GM18873 (cell line): ENCODE measurements around the gene AFF3.

Experiments used
- ATAC-seq: cut with Tn5 transposase; IDR thresholded peaks from one replicate; pipeline ENCODE4 v1.9.1; 2021; ENCODE audit warnings: mild to moderate bottlenecking, moderate library complexity, moderate number of reproducible peaks; ENCODE audit not compliant: unreplicated experiment, low FRiP score

Gene AFF3

GRCh38 chr2:99660616-99661406, 481.6 kb downstream of the AFF3 start:
- no peak for ATAC-seq

- ATAC-seq = no peak
These were observed 482.5 kb downstream of the AFF3 start for GRCh38 chr2:99659874-99660273.

- no peak for ATAC-seq
These were observed 484.6 kb downstream of the AFF3 start for GRCh38 chr2:99657691-99658258.

DNA sequence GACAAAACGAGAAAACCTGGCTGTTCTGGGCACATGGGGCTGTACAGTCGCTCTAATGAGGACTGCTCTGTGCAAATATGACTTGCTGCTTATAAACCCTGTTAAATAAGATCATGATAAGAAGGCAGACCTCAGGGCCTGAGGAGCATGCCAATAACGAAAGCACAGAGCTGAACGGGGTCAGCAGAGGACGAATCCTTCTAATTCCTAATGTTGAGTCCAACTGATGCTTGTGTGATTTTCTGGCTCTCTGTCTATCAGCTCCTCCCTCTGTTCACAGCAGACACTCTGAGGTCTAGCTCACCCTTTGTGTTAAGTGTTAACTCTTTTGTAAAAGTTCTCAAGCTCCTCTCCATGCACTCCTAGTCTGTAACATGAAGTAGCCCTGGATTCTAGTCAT, 485.4 kb downstream of the AFF3 start:
- no peak for ATAC-seq

GRCh38 chr2:99653433-99653832, 489.0 kb downstream of the AFF3 start:
- ATAC-seq = no peak

DNA sequence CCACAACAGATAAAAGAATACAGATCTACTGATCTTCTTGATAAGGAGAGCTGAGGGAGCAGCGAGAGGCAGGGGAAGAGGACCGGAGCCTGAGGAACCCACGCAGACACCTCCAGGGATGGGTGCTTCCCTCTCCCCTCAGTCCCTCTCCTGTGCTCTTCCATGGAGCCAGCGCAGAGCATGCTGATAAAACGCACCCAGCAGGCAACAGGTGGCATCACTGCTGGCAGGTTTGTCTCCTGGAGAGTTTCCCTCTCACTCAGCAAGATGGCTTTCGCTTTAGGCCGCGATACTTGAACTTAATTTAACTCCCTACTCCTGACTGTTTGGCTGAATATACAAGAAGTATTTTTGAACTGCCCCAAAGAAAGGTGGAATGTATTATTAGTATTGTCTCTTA, 489.5 kb downstream of the AFF3 start:
- no peak for ATAC-seq

DNA sequence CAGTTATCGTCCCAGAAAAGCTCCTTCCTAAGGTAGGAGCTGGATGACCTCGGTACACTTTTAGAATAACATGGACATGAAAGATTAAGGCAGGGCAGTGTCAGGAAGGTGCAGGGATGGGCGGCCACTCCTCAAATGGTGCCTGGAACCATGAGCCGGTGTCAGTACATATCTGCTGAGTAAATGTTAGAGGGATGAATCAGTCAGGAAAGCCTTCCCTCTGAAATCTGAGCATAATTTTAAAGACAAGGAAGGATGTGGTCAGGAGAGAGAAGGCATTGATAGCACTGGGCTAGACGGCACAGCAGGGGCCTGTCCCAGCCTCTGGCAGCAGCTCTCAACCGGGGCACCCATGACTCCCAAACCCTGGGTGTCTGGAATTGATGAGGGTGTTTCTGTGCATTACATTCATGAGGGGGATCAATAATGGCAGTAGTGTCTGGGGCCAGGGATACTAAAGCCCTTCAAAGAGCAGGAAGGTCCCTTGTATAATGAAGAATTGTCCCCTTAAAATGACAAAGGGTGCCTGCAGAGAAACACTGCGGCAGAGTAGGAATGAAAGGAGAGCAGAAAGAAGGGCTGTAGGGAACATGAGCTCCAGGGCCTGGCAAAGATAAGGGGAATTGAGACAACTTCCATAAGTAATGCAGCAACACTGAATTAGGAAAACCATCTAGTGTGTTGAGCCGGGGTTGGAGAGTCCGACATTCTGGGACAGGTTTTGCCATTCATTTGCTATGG, 490.3 kb downstream of the AFF3 start:
- no peak for ATAC-seq

GRCh38 chr2:99648906-99649789, 493.2 kb downstream of the AFF3 start:
- no peak for ATAC-seq

DNA sequence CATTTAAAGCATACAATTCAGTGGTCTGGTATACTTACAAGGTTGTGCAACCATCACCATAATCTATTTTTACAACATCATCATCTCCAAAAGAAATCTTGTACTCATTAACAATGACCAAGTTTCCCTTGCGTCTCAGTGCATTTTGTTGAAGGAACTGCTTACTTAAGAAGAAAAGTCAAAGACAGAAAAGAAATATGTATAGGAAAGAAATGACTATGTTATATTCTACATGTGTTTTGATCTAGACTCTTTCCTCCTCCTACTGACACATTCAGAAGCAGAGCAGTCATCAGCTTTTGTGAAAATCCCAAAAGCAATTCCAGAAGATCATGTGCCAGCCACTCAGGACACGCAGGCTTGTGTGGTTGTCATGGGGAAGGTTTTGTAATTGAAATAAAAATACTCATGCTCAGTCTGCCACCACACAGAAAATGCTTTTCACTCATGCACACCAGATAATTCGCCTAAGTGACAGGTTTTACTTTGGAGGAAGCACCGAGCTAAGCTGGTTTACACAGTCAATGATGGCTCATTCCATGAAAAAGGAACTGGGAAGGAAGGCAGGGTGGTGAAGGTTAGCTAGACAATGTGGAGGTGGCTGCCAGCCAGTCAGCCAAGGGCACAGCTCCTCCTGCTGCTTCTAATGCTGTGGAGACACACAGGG, 494.1 kb downstream of the AFF3 start:
- no peak for ATAC-seq

DNA sequence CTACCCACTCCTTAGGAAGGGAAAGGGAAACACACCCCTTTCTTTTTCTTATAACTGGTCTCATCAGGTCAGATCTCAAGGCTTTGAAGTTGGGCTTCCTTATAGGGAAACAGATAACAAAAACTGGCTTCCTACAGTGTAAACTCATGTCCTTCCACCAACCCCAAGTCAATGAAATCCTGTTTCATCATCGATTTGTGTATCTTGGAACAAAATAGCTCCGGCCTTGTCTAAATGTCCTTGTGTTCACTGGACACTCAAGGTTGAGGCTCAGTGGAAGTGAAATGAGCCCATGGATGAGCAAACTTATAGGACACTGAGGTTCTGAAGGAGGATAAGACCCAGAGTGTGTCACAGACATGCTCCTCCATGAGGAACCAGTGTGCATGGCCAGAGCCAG, 496.4 kb downstream of the AFF3 start:
- no peak for ATAC-seq

DNA sequence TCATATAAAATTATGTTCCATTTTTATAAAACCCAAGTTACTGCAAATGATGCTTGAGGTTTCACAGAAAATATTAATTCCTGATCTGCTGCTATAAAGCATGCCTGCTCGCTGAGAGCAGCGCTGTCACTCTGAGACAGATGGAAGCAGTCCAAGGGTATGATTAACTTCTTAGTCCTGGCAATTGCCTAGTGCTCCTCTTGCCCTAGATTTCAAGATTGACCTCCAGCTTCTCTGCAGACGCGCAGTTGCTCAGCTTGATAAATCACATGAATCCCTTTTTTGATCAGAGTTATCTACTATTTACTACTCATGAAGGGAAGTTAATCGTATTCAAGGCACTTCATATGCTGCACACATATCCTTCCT, 498.0 kb downstream of the AFF3 start:
- no peak for ATAC-seq

GRCh38 chr2:99643787-99644418, 498.5 kb downstream of the AFF3 start:
- ATAC-seq = no peak

GRCh38 chr2:99641999-99642398, 500.4 kb downstream of the AFF3 start:
- ATAC-seq = no peak

DNA sequence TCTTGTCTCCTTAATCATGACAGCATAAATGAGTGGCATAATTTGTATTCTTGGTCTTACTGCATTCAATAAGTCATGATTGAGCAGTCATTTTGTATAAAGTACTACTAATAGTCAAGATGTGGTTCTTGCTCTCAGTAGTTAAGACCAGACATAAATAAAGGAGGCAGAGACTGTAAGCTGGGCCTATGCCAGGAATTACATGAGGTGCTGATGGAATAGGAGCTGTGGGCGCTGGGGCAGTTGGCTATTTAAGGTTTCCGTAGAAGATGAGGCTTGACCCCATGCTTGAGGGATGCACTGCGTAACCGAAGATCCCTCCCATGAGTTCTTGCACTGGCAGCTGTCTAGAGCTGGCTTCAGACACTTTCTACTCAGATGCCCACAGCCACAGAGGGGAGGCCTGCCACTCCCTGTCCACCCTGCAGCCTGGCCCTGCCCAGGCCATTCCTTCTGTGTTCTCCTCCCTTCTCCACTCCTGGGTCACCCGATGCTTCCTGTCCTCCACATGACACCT, 501.7 kb downstream of the AFF3 start:
- ATAC-seq = no peak

GRCh38 chr2:99638791-99639190, 503.6 kb downstream of the AFF3 start:
- no peak for ATAC-seq

- ATAC-seq = no peak
These were observed 505.2 kb downstream of the AFF3 start for GRCh38 chr2:99637159-99637697.

DNA sequence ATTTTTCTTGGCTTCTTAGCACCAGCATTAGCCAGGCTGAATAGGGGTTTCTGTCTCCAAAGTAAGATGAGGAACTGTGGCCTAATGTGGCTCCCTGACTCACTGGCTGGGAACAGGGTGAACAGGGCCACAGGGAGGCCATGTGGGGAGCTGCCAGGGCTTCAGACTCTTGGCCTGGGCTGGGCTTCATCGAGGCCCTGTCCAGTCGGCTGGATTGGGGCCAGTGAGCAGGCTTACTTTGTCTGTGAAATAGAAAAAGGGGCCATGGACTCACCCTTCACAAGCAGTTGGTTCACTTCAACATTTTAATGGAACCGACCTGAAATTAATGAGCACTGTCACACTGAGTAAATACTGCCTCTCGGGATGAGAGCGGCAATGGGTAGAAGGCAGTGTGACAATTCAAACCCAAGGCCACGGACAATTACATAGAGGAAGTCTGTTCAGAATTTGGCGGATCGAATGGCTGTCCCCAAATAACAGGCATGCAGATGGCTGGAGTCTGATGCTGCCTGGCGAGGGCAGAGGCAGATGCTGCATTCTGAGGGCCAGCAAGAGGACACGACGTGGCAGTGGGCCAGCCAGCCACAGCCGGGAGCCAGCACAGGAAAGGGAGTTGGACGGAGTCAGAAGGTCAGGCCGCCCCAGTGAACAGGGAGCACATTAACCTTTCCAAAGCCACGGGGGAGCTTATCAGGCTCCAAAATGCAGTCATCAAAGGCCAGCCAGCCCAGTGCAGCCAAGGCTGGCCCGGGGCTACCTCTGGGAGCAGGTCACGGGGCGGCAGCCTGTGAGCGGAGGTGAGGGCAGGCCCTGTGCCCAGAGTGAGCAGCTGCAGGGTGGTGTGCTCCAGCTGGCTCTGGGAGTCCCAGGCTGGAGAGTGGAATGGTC, 506.0 kb downstream of the AFF3 start:
- no peak for ATAC-seq

DNA sequence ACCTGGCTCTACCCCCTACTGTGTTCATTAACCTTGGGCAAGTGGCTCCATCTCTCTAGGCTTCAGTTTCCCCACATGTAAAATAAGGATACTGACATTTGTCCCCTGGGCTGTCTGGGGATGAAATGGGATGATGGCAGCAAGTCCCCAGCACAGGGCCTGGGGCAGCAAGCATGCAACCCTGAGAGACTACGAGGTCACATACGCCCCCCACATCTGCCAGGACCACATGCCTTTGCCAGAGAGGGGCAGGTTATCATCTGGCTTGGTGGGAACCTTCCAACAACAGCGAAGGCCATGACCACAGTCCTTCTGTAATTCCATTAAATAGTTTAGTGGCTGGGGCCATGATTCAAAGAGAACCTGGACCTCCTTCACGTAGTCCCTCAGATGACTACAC, 506.7 kb downstream of the AFF3 start:
- no peak for ATAC-seq
